Activated T-helper 17 cell treated with anti-CD3 and anti-CD28 coated beads, Interleukin-2, amount 50 U/mL, for 72 hours (primary cell): Measurements from ENCODE around the gene WNT5A. TPM values are rescaled to one million over a fixed set of nuclear protein-coding genes. Genes with fewer than 3 reads are reported as not detected.
"Not testable (repeated sequence)": the region's sequence is repeated elsewhere in the genome, so short reads cannot be mapped to it uniquely, and the experiment has no call there.

Source experiments
- ATAC-seq: fragments of 150-1000 bp; cut with Tn5 transposase; replicated peaks from 2 replicates; pipeline ENCODE4 v1.10.0; 2021; ENCODE audit warnings: mild to moderate bottlenecking, moderate library complexity
- H3K27ac Mint-ChIP-seq: one replicate; pipeline ENCODE4 v1.8.0; 2022; ENCODE audit warnings: mixed read lengths
- H3K27me3 Mint-ChIP-seq: one replicate; pipeline ENCODE4 v1.8.0; 2022; ENCODE audit warnings: mixed read lengths
- H3K36me3 Mint-ChIP-seq: one replicate; pipeline ENCODE4 v1.8.0; 2022; ENCODE audit warnings: low read depth, mild to moderate bottlenecking, mixed read lengths
- H3K4me1 Mint-ChIP-seq: one replicate; pipeline ENCODE4 v1.8.0; 2022; ENCODE audit warnings: mixed read lengths
- H3K4me3 Mint-ChIP-seq: one replicate; pipeline ENCODE4 v1.8.0; 2022; ENCODE audit warnings: mild to moderate bottlenecking, mixed read lengths
- H3K9me3 Mint-ChIP-seq: one replicate; pipeline ENCODE4 v1.8.0; 2022; ENCODE audit warnings: mixed read lengths
- total RNA-seq, 2 donors: library from RNA; stranded (reverse); gene quantifications; one replicate each; pipeline ENCODE4 v1.2.3, GENCODE V29; 2022

Gene WNT5A
- total RNA-seq, 2 donors from 2014 or later: not detected

DNA sequence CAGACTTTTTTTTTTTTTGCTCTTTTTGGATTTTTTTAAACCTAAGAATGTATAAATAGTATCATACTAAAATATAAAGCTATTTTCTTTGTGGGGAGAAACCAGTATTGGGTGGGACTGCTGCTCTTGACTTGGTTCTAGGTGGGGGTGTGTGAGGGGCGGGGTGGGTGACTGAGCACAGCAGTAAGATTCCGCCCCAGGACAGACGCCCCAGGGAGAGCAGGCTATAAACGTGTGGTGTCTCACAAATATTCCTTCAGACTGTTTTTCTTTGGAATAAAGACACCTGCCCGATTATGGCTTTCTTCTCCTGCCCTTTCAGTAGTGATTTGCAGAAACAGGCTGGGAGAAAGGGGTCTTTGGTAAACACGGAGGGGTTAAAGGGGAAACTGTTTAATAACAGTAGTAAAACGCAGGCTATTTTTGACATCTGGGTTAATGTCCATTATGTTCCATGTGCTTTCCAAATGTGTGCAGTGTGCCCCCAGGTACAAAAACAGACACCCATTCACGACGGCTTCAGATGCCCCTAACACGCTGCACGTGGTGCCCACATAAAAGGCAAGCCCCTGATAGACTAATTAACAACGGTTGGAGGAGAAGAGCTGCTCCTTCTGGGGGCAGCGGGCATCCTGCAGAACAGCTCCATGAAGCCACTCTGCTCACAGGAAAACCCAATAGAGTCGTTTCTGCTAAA, 28.6 kb upstream of the WNT5A start:
- Mint-ChIP-seq H3K4me1 (no peaks in the 10 kb centered on the region), H3K9me3 (no peaks in the 10 kb centered on the region), H3K36me3 (no peaks in the 10 kb centered on the region), H3K27me3 (no peaks in the 10 kb centered on the region), H3K27ac (no peak overlapping the region), H3K4me3 (no peak overlapping the region)
- ATAC-seq: no peak

GRCh38 chr3:55514962-55515361, 27.9 kb upstream of the WNT5A start:
- no peaks in the 10 kb centered on the region for H3K36me3 Mint-ChIP-seq

DNA sequence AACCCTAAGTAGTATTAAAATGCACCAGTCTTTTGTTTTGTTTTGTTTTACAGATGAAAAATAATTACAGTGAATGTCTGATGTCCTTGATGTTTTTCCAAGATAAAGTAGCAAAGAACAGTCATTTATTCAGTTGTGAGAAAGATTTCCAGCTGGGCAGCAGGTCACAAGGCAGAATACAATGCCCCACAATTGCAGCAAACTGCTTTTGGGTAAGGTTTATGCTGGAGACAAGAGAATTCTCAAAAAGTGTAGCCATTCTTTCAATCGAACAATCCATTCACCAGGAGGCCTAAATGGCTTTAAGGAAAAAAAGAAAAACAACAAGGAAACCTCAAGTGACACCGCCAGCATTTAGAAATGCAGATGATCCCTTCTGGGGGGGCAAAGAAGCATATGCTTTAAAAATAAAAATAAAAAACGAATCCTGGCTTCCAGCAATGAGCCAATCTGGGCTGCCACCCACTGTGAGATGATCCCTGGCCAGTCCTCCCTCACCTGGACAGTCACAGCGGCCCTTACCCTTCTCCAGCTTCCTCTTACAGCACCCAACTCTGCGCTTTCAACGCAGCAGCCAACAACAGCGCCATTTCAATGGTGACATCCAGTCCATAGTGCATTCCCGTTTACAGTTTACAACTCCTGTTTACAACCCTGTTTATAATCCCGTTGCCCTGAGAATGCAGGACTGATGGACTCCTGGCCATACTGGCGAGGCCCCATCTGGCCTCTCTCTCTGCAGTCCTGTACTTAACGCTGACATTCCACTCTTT, 25.7 kb upstream of the WNT5A start:
- Mint-ChIP-seq H3K4me1 (no peaks in the 10 kb centered on the region), H3K36me3 (no peaks in the 10 kb centered on the region), H3K9me3 (peaks cover under 1% of the 10 kb centered on the region), H3K27ac (no peak overlapping the region), H3K27me3 (peaks cover 2% of the 10 kb centered on the region), H3K4me3 (no peak overlapping the region)
- ATAC-seq: no peak

More at GRCh38 chr3:55514962-55515361, 27.9 kb upstream of the WNT5A start:
- Mint-ChIP-seq H3K4me3 (no peak overlapping the region), H3K9me3 (no peaks in the 10 kb centered on the region), H3K27ac (no peak overlapping the region), H3K27me3 (no peaks in the 10 kb centered on the region), H3K4me1 (no peaks in the 10 kb centered on the region)
- no peak for ATAC-seq

GRCh38 chr3:55511895-55512570, 24.9 kb upstream of the WNT5A start:
- Mint-ChIP-seq H3K4me3 (no peak overlapping the region), H3K9me3 (peaks cover 4% of the 10 kb centered on the region), H3K27ac (no peak overlapping the region), H3K4me1 (no peaks in the 10 kb centered on the region), H3K27me3 (peaks cover 6% of the 10 kb centered on the region), H3K36me3 (no peaks in the 10 kb centered on the region)
- no peak for ATAC-seq

DNA sequence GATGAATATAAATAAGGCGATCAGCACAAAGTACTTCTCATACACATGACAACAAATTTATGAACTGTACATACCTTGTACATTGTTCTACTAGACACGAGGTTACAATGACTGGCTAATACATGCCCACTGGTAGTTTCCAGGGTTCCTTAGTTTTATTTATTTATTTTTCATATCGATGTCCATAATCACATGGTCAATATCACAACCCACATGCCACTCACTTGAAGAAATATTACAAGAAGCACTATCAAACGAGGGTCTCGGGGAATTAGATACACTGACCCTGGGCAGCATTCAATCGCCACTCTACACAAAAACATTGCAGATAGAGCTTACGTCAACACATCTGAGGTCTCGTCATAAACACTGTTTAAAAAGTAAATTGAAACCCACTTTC, 21.2 kb upstream of the WNT5A start:
- Mint-ChIP-seq H3K36me3 (no peaks in the 10 kb centered on the region), H3K4me3 (no peak overlapping the region), H3K27me3 (peaks cover 6% of the 10 kb centered on the region), H3K9me3 (peaks cover 4% of the 10 kb centered on the region), H3K4me1 (no peaks in the 10 kb centered on the region), H3K27ac (no peak overlapping the region)
- no peak for ATAC-seq

DNA sequence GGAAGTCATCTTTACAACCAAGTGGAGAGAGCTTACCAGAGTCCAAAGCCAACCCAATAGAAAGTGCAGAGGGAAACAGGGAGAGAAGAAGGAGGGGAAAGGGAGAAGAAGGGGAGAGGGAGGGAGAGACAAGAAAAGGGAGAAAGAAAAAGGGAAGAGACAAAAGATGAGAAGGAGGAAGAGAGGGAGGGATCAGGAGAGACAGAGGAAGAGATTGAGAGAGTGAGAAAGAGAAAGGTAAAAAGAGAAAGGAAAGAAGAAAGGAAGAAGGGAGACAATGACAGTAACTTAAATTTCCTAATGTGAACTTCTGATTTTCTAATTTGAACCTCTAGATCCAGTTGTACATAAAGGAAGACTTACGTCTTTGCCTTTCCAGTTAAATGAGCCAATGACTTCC, 20.7 kb upstream of the WNT5A start:
- peaks cover 6% of the 10 kb centered on the region for H3K27me3 Mint-ChIP-seq
- no peak overlapping the region for H3K4me3 Mint-ChIP-seq
- H3K4me1 Mint-ChIP-seq: no peaks in the 10 kb centered on the region
- no peak for ATAC-seq
- H3K27ac Mint-ChIP-seq: no peak overlapping the region
- no peaks in the 10 kb centered on the region for H3K36me3 Mint-ChIP-seq
- H3K9me3 Mint-ChIP-seq: peaks cover 4% of the 10 kb centered on the region

DNA sequence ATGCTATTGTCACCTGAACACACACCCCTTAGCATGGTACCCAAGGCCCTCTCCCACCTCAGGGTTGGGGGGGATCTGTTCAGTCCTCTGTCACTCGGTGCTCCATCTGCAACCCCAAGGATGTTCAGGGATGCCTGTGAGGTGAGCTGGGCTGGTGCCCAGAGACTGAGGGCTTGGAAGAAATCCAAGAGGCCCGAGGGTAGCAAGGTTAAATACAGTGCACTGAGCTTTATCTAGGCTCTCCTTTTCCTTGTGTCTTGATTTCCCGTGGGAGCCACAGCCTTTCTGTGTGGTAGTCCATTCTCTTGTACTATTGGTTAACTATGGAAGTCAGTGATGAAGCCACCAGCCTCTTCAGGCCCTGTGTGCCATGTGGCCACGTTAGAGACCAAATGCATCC, 18.7 kb upstream of the WNT5A start:
- no peak for ATAC-seq
- Mint-ChIP-seq H3K36me3 (no peaks in the 10 kb centered on the region), H3K27ac (no peak overlapping the region), H3K4me1 (no peaks in the 10 kb centered on the region), H3K4me3 (no peak overlapping the region), H3K27me3 (peaks cover 6% of the 10 kb centered on the region), H3K9me3 (peaks cover 4% of the 10 kb centered on the region)

- H3K9me3 Mint-ChIP-seq, H3K36me3 Mint-ChIP-seq, H3K4me1 Mint-ChIP-seq, H3K27ac Mint-ChIP-seq, H3K4me3 Mint-ChIP-seq, ATAC-seq, H3K27me3 Mint-ChIP-seq: not testable (repeated sequence)
These were observed 18.0 kb upstream of the WNT5A start for GRCh38 chr3:55505102-55505501.

DNA sequence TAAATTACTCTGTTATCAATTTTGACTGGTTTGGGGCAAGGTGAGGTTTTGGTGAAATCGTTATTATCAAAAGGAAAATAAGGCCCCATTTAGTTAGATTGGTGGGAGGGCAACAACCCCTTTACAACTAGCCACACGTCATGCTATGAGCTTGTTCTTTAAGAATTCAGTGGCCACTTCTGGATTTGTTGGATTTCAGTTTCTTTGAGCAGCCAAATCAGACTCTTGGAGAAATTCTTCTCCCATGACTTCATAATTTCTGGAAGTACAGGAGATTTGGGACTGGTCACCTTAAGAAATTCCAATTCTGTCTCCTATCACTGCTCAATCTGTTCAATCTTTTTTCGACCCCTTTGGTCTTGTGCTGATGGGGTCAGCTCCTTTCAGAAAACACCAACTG, 14.8 kb upstream of the WNT5A start:
- Mint-ChIP-seq H3K27me3 (peaks cover under 1% of the 10 kb centered on the region), H3K9me3 (peaks cover under 1% of the 10 kb centered on the region), H3K4me3 (no peak overlapping the region), H3K4me1 (no peaks in the 10 kb centered on the region), H3K36me3 (no peaks in the 10 kb centered on the region), H3K27ac (no peak overlapping the region)
- no peak for ATAC-seq

GRCh38 chr3:55500555-55501330, 13.6 kb upstream of the WNT5A start:
- Mint-ChIP-seq H3K27ac (no peak overlapping the region), H3K27me3 (peaks cover 3% of the 10 kb centered on the region), H3K9me3 (peaks cover 4% of the 10 kb centered on the region), H3K36me3 (no peaks in the 10 kb centered on the region), H3K4me3 (no peak overlapping the region), H3K4me1 (no peaks in the 10 kb centered on the region)
- no peak for ATAC-seq

DNA sequence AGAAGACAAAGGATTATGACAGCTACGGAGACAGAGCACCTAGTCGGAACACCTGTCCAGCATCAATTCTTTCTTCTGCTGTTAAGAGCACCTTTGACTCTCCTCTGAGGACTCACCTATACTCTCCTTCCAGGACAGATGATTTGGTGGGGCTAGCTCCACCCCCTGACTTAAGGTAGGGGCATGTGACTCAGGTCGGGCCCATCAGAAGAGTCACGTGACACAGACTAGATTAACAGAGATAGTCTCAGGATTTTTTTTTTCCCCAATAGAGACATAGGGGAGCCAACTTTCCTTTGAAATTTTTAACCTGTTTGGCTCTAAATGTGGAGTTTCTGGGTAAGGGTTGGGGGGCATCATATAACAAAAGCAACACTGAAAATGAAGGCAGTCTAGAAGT, 11.4 kb upstream of the WNT5A start:
- Mint-ChIP-seq H3K36me3 (no peaks in the 10 kb centered on the region), H3K4me3 (no peak overlapping the region), H3K27ac (no peak overlapping the region), H3K4me1 (no peaks in the 10 kb centered on the region), H3K27me3 (peaks cover 3% of the 10 kb centered on the region), H3K9me3 (peaks cover 4% of the 10 kb centered on the region)
- ATAC-seq: no peak

DNA sequence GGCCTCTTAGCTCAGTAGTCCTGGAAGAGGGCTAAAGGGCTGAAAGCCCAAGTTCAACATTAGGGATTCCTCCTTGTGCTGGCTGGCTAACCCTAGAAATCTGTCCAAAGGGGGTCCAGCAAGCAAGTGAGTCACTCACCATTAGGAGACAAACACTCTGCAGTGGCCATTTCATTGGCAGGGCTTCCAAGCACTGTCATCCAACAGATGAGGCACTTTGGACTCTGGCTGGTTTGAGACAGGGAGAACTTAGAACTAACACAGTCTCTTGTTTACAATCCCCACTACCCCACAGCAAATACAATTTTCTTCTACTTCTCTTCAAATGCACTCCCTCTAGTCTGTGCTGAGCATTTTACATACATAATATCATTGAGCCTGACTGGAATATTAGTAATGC, 10.1 kb upstream of the WNT5A start:
- H3K4me1 Mint-ChIP-seq: no peaks in the 10 kb centered on the region
- no peaks in the 10 kb centered on the region for H3K36me3 Mint-ChIP-seq
- H3K4me3 Mint-ChIP-seq: no peak overlapping the region
- peaks cover 7% of the 10 kb centered on the region for H3K27me3 Mint-ChIP-seq
- H3K9me3 Mint-ChIP-seq: peaks cover 4% of the 10 kb centered on the region
- no peak for ATAC-seq
- H3K27ac Mint-ChIP-seq: no peak overlapping the region

GRCh38 chr3:55494976-55495375, 7.9 kb upstream of the WNT5A start:
- peaks cover 4% of the 10 kb centered on the region for H3K9me3 Mint-ChIP-seq
- ATAC-seq: no peak
- H3K27me3 Mint-ChIP-seq: peaks cover 18% of the 10 kb centered on the region
- H3K4me3 Mint-ChIP-seq: no peak overlapping the region
- no peaks in the 10 kb centered on the region for H3K4me1 Mint-ChIP-seq
- H3K27ac Mint-ChIP-seq: no peak overlapping the region
- no peaks in the 10 kb centered on the region for H3K36me3 Mint-ChIP-seq

DNA sequence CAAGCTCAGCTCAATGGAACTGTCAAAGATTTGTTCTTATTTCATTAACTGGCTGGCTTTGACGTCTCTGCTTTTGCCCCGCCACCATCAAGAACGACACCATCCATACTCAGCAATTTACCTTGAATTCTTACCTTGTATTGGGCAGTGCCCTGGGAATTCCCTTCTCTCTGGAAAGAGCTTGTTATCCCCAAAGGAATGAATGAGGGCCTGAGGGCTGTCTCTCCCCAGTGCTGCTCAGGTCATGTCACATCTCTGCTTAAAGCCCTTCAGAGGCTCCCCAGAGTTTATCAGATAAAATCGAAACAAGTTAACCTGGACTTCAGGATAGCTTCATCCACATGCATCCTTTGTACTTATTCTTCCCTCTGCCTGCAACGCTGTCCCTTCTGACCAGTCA, 5.9 kb upstream of the WNT5A start:
- ATAC-seq: no peak

More for the DNA sequence above, 5.9 kb upstream of the WNT5A start:
- no peak overlapping the region for H3K27ac Mint-ChIP-seq
- H3K27me3 Mint-ChIP-seq: peaks cover 29% of the 10 kb centered on the region
- no peaks in the 10 kb centered on the region for H3K36me3 Mint-ChIP-seq
- H3K4me1 Mint-ChIP-seq: no peaks in the 10 kb centered on the region
- H3K9me3 Mint-ChIP-seq: peaks cover 4% of the 10 kb centered on the region
- no peak overlapping the region for H3K4me3 Mint-ChIP-seq
